Chondrocyte (in vitro differentiated cells): ENCODE measurements around the gene ARHGEF26. TPM values are rescaled to one million over a fixed set of nuclear protein-coding genes. Genes with fewer than 3 reads are reported as not detected.

Experiments used
- DNase-seq: peaks from one replicate; pipeline ENCODE4 v3.0.0; 2021; ENCODE audit warnings: mixed read lengths, low spot score
- H3K27ac Mint-ChIP-seq: one replicate; pipeline ENCODE4 v1.8.0; 2021; ENCODE audit warnings: mild to moderate bottlenecking, moderate library complexity, mixed read lengths; ENCODE audit not compliant: unreplicated experiment
- H3K27me3 Mint-ChIP-seq: 2 replicates; pipeline ENCODE4 v1.8.0; 2021; ENCODE audit warnings: low read depth, mixed read lengths
- H3K36me3 Mint-ChIP-seq: 2 replicates; pipeline ENCODE4 v1.8.0; 2021; ENCODE audit warnings: low read depth, mixed read lengths
- H3K4me1 Mint-ChIP-seq: 2 replicates; pipeline ENCODE4 v1.8.0; 2021; ENCODE audit warnings: low read depth, mild to moderate bottlenecking, mixed read lengths
- H3K4me3 Mint-ChIP-seq: one replicate; pipeline ENCODE4 v1.8.0; 2021; ENCODE audit warnings: mild to moderate bottlenecking, moderate library complexity, mixed read lengths; ENCODE audit not compliant: unreplicated experiment
- H3K9me3 Mint-ChIP-seq: 2 replicates; pipeline ENCODE4 v1.8.0; 2021; ENCODE audit warnings: low read depth, mixed read lengths
- total RNA-seq: library from RNA; stranded (reverse); gene quantifications from 3 replicates; pipeline ENCODE4 v1.2.1, GENCODE V29; 2021
- TF ChIP-seq, protein P1 (sequence below): fragments of 200-600 bp; sonication (generic); IDR thresholded peaks from 2 replicates; pipeline ENCODE4 v1.5.0; 2021; ENCODE audit warnings: antibody characterized with exemption, mild to moderate bottlenecking, moderate library complexity

Gene ARHGEF26
- total RNA-seq, 1 donor from 2014 or later, result 3.5 TPM

- Mint-ChIP-seq H3K9me3 (peaks cover 4% of the 10 kb centered on the region), H3K27me3 (no peaks in the 10 kb centered on the region), H3K36me3 (no peaks in the 10 kb centered on the region), H3K4me1 (peaks cover 34% of the 10 kb centered on the region), H3K4me3 (no peak overlapping the region), H3K27ac (no peak overlapping the region)
- DNase-seq, result no peak
- TF ChIP-seq, protein P1, sequence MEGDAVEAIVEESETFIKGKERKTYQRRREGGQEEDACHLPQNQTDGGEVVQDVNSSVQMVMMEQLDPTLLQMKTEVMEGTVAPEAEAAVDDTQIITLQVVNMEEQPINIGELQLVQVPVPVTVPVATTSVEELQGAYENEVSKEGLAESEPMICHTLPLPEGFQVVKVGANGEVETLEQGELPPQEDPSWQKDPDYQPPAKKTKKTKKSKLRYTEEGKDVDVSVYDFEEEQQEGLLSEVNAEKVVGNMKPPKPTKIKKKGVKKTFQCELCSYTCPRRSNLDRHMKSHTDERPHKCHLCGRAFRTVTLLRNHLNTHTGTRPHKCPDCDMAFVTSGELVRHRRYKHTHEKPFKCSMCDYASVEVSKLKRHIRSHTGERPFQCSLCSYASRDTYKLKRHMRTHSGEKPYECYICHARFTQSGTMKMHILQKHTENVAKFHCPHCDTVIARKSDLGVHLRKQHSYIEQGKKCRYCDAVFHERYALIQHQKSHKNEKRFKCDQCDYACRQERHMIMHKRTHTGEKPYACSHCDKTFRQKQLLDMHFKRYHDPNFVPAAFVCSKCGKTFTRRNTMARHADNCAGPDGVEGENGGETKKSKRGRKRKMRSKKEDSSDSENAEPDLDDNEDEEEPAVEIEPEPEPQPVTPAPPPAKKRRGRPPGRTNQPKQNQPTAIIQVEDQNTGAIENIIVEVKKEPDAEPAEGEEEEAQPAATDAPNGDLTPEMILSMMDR, result no peak
Measured at GRCh38 chr3:154178172-154178571, 57.0 kb downstream of the ARHGEF26 start.

GRCh38 chr3:154180836-154181691 lies 59.9 kb downstream of the ARHGEF26 start:
- Mint-ChIP-seq H3K27me3 (no peaks in the 10 kb centered on the region), H3K36me3 (no peaks in the 10 kb centered on the region), H3K4me3 (no peak overlapping the region), H3K9me3 (peaks cover 4% of the 10 kb centered on the region), H3K4me1 (peaks cover 40% of the 10 kb centered on the region), H3K27ac (peak overlapping the region; percentile 77)
- DNase-seq, result no peak
- TF ChIP-seq, protein P1, result no peak

- no peak for DNase-seq
- H3K9me3 Mint-ChIP-seq, result peaks cover 4% of the 10 kb centered on the region
- no peaks in the 10 kb centered on the region for H3K27me3 Mint-ChIP-seq
- no peak overlapping the region for H3K4me3 Mint-ChIP-seq
- no peaks in the 10 kb centered on the region for H3K36me3 Mint-ChIP-seq
- peaks cover 36% of the 10 kb centered on the region for H3K4me1 Mint-ChIP-seq
- no peak overlapping the region for H3K27ac Mint-ChIP-seq
- TF ChIP-seq, protein P1, result no peak
Measured at GRCh38 chr3:154182322-154182922, 61.2 kb downstream of the ARHGEF26 start.

- DNase-seq, result no peak
- Mint-ChIP-seq H3K4me3 (no peak overlapping the region), H3K27me3 (no peaks in the 10 kb centered on the region), H3K9me3 (peaks cover 4% of the 10 kb centered on the region), H3K27ac (no peak overlapping the region), H3K36me3 (no peaks in the 10 kb centered on the region), H3K4me1 (peaks cover 34% of the 10 kb centered on the region)
- TF ChIP-seq, protein P1, result no peak
Measured at GRCh38 chr3:154182975-154183374, 61.8 kb downstream of the ARHGEF26 start.

- Mint-ChIP-seq H3K4me1 (peaks cover 44% of the 10 kb centered on the region), H3K4me3 (no peak overlapping the region), H3K27me3 (no peaks in the 10 kb centered on the region), H3K27ac (no peak overlapping the region), H3K9me3 (peaks cover 1% of the 10 kb centered on the region), H3K36me3 (no peaks in the 10 kb centered on the region)
- DNase-seq, result no peak
- TF ChIP-seq, protein P1, result no peak
Measured at GRCh38 chr3:154184582-154184981, 63.4 kb downstream of the ARHGEF26 start.
